ENCODE data around the gene TOM1L1. TPM values are rescaled to one million over a fixed set of nuclear protein-coding genes. Genes with fewer than 3 reads are reported as not detected.

TOM1L1 gene
- total RNA-seq, 1 experiment from 2014 or later = 44.6 TPM

GRCh38 chr17:54956791-54957190, 56.1 kb downstream of the TOM1L1 start:
- H2BK15ac ChIP-seq (ENCODE audit: low read depth, low read length) = no peak overlapping the region
- no peak overlapping the region for H4K5ac ChIP-seq (ENCODE audit: insufficient read length, low read depth, low read length)
- no peak overlapping the region for H2BK5ac ChIP-seq (ENCODE audit: insufficient read length, low read length)
- no peaks in the 10 kb centered on the region for H3K27me3 ChIP-seq (ENCODE audit: insufficient read depth, low read length)
- no peak overlapping the region for H2BK12ac ChIP-seq (ENCODE audit: insufficient read length, low read depth, low read length)
- H4K91ac ChIP-seq (ENCODE audit: insufficient read length, low read depth, low read length) = no peak overlapping the region
- no peak overlapping the region for H3K4me2 ChIP-seq (ENCODE audit: insufficient read depth, insufficient read length, low read length)
- no peak overlapping the region for H3K9ac ChIP-seq (ENCODE audit: extremely low read depth, insufficient read length, low read length)
- H2AFZ ChIP-seq (ENCODE audit: low read length) = no peak overlapping the region
- H3K4ac ChIP-seq (ENCODE audit: low read depth, low read length) = no peak overlapping the region
- TF ChIP-seq CTCF (conservative IDR thresholded peaks at IDR 0.05) = no peak
- no peaks in the 10 kb centered on the region for H4K20me1 ChIP-seq (ENCODE audit: control insufficient read depth, insufficient read depth, insufficient read length)
- H3K4me1 ChIP-seq (ENCODE audit: insufficient read depth, low read length) = peaks cover 2% of the 10 kb centered on the region; the same call in 1 of the 2 replicates
- H3K56ac ChIP-seq (ENCODE audit: insufficient read length, low read depth, low read length) = no peak overlapping the region
- Mint-ChIP-seq H3K4me1 (peaks cover 12 to 18% of the 10 kb centered on the region in 2 experiments), H3K27ac (peak overlapping the region in 2 of 3 experiments; percentile 77 to 95; a peak in 5 of 7 replicates), H3K4me3 (no peak overlapping the region), H3K9me3 (no peaks in the 10 kb centered on the region), H3K27me3 (ENCODE audit: low read depth) (no peaks in the 10 kb centered on the region), H3K36me3 (ENCODE audit: insufficient read depth in 1 of 3, low read depth in 3 of 3) (peaks cover 36 to 72% (median 66%) of the 10 kb centered on the region in 3 experiments)
- H3K79me1 ChIP-seq (ENCODE audit: insufficient read depth, low read depth, low read length, poor library complexity, severe bottlenecking) = no peaks in the 10 kb centered on the region
- H3K23ac ChIP-seq (ENCODE audit: insufficient read length, low read depth, low read length) = no peak overlapping the region
- H2BK120ac ChIP-seq (ENCODE audit: low read depth, low read length, poor library complexity, severe bottlenecking) = no peak overlapping the region
- no CpG with 5 or more reads among the region's 3 CpGs for WGBS (ENCODE audit: extremely low coverage, insufficient read length, low lambda C conversion rate)
- no peak overlapping the region for H4K8ac ChIP-seq (replicated peaks; ENCODE audit: insufficient read length, low read depth, low read length)
- H3K27ac ChIP-seq (ENCODE audit: insufficient read length, low read depth, low read length) = no peak overlapping the region
- no peak for DNase-seq
- H2BK20ac ChIP-seq (ENCODE audit: low read depth, low read length, poor library complexity, severe bottlenecking) = no peak overlapping the region
- H3K14ac ChIP-seq (ENCODE audit: insufficient read depth, low read length) = no peak overlapping the region
- H3T11ph ChIP-seq (ENCODE audit: low read length) = no peak overlapping the region
- H3K23me2 ChIP-seq (ENCODE audit: insufficient read length, low read depth, low read length, poor library complexity, severe bottlenecking) = no peaks in the 10 kb centered on the region
- H3K9me3 ChIP-seq (ENCODE audit: control insufficient read depth, low read depth, low read length) = no peaks in the 10 kb centered on the region
- no peaks in the 10 kb centered on the region for H3K79me2 ChIP-seq (ENCODE audit: insufficient read depth, low read length)
- H3K18ac ChIP-seq (ENCODE audit: insufficient read length, low read depth, low read length) = no peak overlapping the region
- no peak overlapping the region for H2AK5ac ChIP-seq (ENCODE audit: insufficient read length, low read length)
